ENCODE data around the gene KIAA1191.

- no peak for TF ChIP-seq CTCF (IDR thresholded peaks at IDR 0.05; ENCODE audit: insufficient read depth, low read depth, low read length)
- no peak for TF ChIP-seq EZH2 (IDR thresholded peaks at IDR 0.05; ENCODE audit: insufficient read depth, low read length)
Observed at GRCh38 chr5:176365351-176366231, 4.0 kb upstream of the KIAA1191 start, which contains the start of gene ARL10.
